B cell (primary cell): ENCODE data around the gene LDHB. TPM values are rescaled to one million over a fixed set of nuclear protein-coding genes. Genes with fewer than 3 reads are reported as not detected.

Experiments
- ATAC-seq: fragments of 200-7000 bp; cut with Tn5 transposase; one replicate; pipeline ENCODE4 v1.10.0; 2021; ENCODE audit warnings: low read depth, mild to moderate bottlenecking, moderate number of reproducible peaks, moderate library complexity
- CTCF ChIA-PET: fragments of 350-600 bp; sonication (Branson Sonifier 250); formaldehyde crosslinking; loops from one replicate; lab custom pipeline; 2021; ENCODE audit warnings: antibody characterized with exemption, inconsistent platforms; lab: Charles Lee
- POLR2A ChIA-PET: fragments of 350-600 bp; sonication (Branson Sonifier 250); formaldehyde crosslinking; loops from one replicate; lab custom pipeline; 2021; ENCODE audit warnings: antibody characterized with exemption; lab: Charles Lee
- DNase-seq: peaks from one replicate; pipeline ENCODE4 v3.0.0; 2013
- H2AFZ ChIP-seq: 2 replicates; pipeline ENCODE4 v1.6.1; 2012; ENCODE audit warnings: mild to moderate bottlenecking, low read depth, low read length; ENCODE audit not compliant: insufficient read depth, poor library complexity, severe bottlenecking
- H3K27ac ChIP-seq, 2 donors: 1 replicate in 1 of 2; 2 replicates in 1 of 2; pipeline ENCODE4 v1.5.1; 2012 to 2013; ENCODE audit warnings: low read length in 2 of 2, mild to moderate bottlenecking in 2 of 2, moderate library complexity in 1 of 2
- H3K27me3 ChIP-seq, 4 experiments: fragments of 200-600 bp in 1 of 4; sonication (generic) in 1 of 4; replicated peaks in 1 of 4; 1 replicate in 2 of 4; 2 replicates in 2 of 4; pipeline versions ENCODE4 v1.6.1 to v1.7.0; 2013 to 2016; ENCODE audit warnings: low read length in 3 of 4, mild to moderate bottlenecking in 2 of 4, mixed read lengths in 1 of 4, moderate library complexity in 1 of 4; ENCODE audit not compliant: insufficient read depth in 4 of 4, control insufficient read depth in 3 of 4; ENCODE audit errors: control extremely low read depth in 1 of 4
- H3K36me3 ChIP-seq, 2 experiments: replicated peaks in 1 of 2; 1 replicate in 1 of 2; 2 replicates in 1 of 2; pipeline versions ENCODE4 v1.6.1 to v1.7.1; 2013; ENCODE audit warnings: low read length in 1 of 2; ENCODE audit not compliant: insufficient read depth in 2 of 2, control insufficient read depth in 1 of 2; ENCODE audit errors: control extremely low read depth in 1 of 2, extremely low read depth in 1 of 2
- H3K4me1 ChIP-seq, 2 donors: fragments of 200-600 bp in 1 of 2; sonication (generic) in 1 of 2; 1 replicate in 1 of 2; 2 replicates in 1 of 2; pipeline versions ENCODE4 v1.5.1 to v1.6.1; 2013 to 2017; ENCODE audit warnings: low read length in 2 of 2; ENCODE audit not compliant: control insufficient read depth in 2 of 2, insufficient read depth in 2 of 2
- H3K4me2 ChIP-seq: replicated peaks from 2 replicates; pipeline ENCODE3; 2012; ENCODE audit warnings: mild to moderate bottlenecking, low read depth, low read length; ENCODE audit not compliant: poor library complexity, severe bottlenecking
- H3K4me3 ChIP-seq, 5 experiments: fragments of 200-600 bp in 1 of 5; sonication (generic) in 1 of 5; 1 replicate in 3 of 5; 2 replicates in 2 of 5; pipeline versions ENCODE4 v1.5.1 to v1.7.0; 2011 to 2016; ENCODE audit warnings: low read length in 4 of 5, mild to moderate bottlenecking in 4 of 5, low read depth in 2 of 5, control low read depth in 1 of 5, moderate library complexity in 1 of 5; ENCODE audit not compliant: insufficient read depth in 1 of 5; ENCODE audit errors: control extremely low read depth in 1 of 5, extremely low read depth in 1 of 5
- H3K79me2 ChIP-seq: fragments of 200-600 bp; sonication (generic); one replicate; pipeline ENCODE4 v1.6.0; 2016; ENCODE audit warnings: low read length; ENCODE audit not compliant: control insufficient read depth, insufficient read depth
- H3K9ac ChIP-seq: fragments of 200-600 bp; sonication (generic); 2 replicates; pipeline ENCODE4 v1.6.1; 2017; ENCODE audit warnings: mild to moderate bottlenecking, low read length, moderate library complexity
- H3K9me3 ChIP-seq, 3 donors: one replicate each; pipeline versions ENCODE4 v1.6.1 to v1.7.1; 2013; ENCODE audit warnings: low read length in 2 of 3; ENCODE audit not compliant: control insufficient read depth in 2 of 3, insufficient read depth in 1 of 3; ENCODE audit errors: control extremely low read depth in 1 of 3
- H4K20me1 ChIP-seq: 2 replicates; pipeline ENCODE4 v1.6.0; 2012; ENCODE audit warnings: mild to moderate bottlenecking, low read length; ENCODE audit not compliant: insufficient read depth, control insufficient read depth, poor library complexity, severe bottlenecking
- H3K27ac Mint-ChIP-seq: one replicate; pipeline ENCODE4 v1.8.0; 2021; ENCODE audit warnings: mixed read lengths
- H3K27me3 Mint-ChIP-seq: one replicate; pipeline ENCODE4 v1.8.0; 2021; ENCODE audit warnings: mixed read lengths
- H3K4me1 Mint-ChIP-seq: one replicate; pipeline ENCODE4 v1.8.0; 2021; ENCODE audit warnings: mixed read lengths
- H3K4me3 Mint-ChIP-seq: one replicate; pipeline ENCODE4 v1.8.0; 2021; ENCODE audit warnings: mixed read lengths
- H3K9me3 Mint-ChIP-seq: one replicate; pipeline ENCODE4 v1.8.0; 2022; ENCODE audit warnings: mixed read lengths; ENCODE audit not compliant: insufficient read depth
- CTCF ChIP-seq: fragments of 200-600 bp; IDR thresholded peaks from one replicate; pipeline ENCODE4 v1.8.0; 2022; ENCODE audit warnings: antibody characterized with exemption, mild to moderate bottlenecking
- EZH2 ChIP-seq: IDR thresholded peaks from 2 replicates; pipeline ENCODE4 v1.6.1; 2012; ENCODE audit warnings: borderline replicate concordance, low read depth, mild to moderate bottlenecking, moderate library complexity, low read length; ENCODE audit not compliant: insufficient read depth, poor library complexity, severe bottlenecking
- WGBS: methylation state at CpG from one replicate; pipeline ENCODE4 v1.1.5; 2013; ENCODE audit warnings: missing lambda C conversion rate; ENCODE audit not compliant: insufficient coverage; 5-methylcytosine and 5-hydroxymethylcytosine counted together
- intact Hi-C: fragments of 100-400 bp; cut with micrococcal nuclease; formaldehyde crosslinking; loops from one replicate; pipeline ENCODE4 v1.10.0; 2022
- polyA plus RNA-seq: library from polyadenylated mRNA; depleted of rRNA; stranded (reverse); fragments of >200 nt; gene quantifications from 2 replicates; pipeline ENCODE4 v1.2.3, GENCODE V29; 2012
- total RNA-seq, 2 donors: library from RNA; stranded (reverse); fragments of 120-200 nt in 1 of 2; gene quantifications; 1 replicate in 1 of 2; 2 replicates in 1 of 2; pipeline versions ENCODE4 v1.2.3 to v1.2.4, GENCODE V29; 2013 to 2022

Gene LDHB
- total and polyA plus RNA-seq, 2 donors (not counting 1 experiment from before 2014, with no cell fraction given), result 63.2 to 161 TPM

GRCh38 chr12:21627924-21628323 lies 29.7 kb downstream of the LDHB start:
- no peaks in the 10 kb centered on the region for H3K27me3 ChIP-seq
- POLR2A ChIA-PET, result no interaction called here
- Mint-ChIP-seq H3K9me3 (no peaks in the 10 kb centered on the region), H3K27ac (no peak overlapping the region), H3K27me3 (no peaks in the 10 kb centered on the region), H3K4me3 (no peak overlapping the region), H3K4me1 (no peaks in the 10 kb centered on the region)
- no peak overlapping the region for H2AFZ ChIP-seq
- H3K4me1 ChIP-seq, result no peaks in the 10 kb centered on the region
- 86% methylated on average over 1 of the region's 2 CpGs for WGBS
- DNase-seq (no peak), ATAC-seq (no peak)
- no peaks in the 10 kb centered on the region for H4K20me1 ChIP-seq
- CTCF ChIA-PET, result no interaction called here
- no peak overlapping the region for H3K27ac ChIP-seq
- no peaks in the 10 kb centered on the region for H3K9me3 ChIP-seq
- intact Hi-C loops, result no loop called here
- H3K4me3 ChIP-seq, result no peak overlapping the region
- H3K9ac ChIP-seq, result no peak overlapping the region
- H3K4me2 ChIP-seq, result no peak overlapping the region
- no peaks in the 10 kb centered on the region for H3K36me3 ChIP-seq
- TF ChIP-seq EZH2, result no peak
- no peak for TF ChIP-seq CTCF
- no peaks in the 10 kb centered on the region for H3K79me2 ChIP-seq

- ChIA-PET POLR2A (no interaction called here), CTCF (no interaction called here)
- intact Hi-C loops, result no loop called here
- Histone ChIP-seq H3K9me3 (no peaks in the 10 kb centered on the region), H2AFZ (no peak overlapping the region), H4K20me1 (no peaks in the 10 kb centered on the region), H3K4me3 (no peak overlapping the region), H3K9ac (no peak overlapping the region), H3K4me1 (no peaks in the 10 kb centered on the region), H3K36me3 (no peaks in the 10 kb centered on the region), H3K4me2 (no peak overlapping the region), H3K79me2 (no peaks in the 10 kb centered on the region), H3K27me3 (no peaks in the 10 kb centered on the region), H3K27ac (no peak overlapping the region)
- Mint-ChIP-seq H3K27ac (no peak overlapping the region), H3K9me3 (no peaks in the 10 kb centered on the region), H3K4me3 (no peak overlapping the region), H3K4me1 (peaks cover 10% of the 10 kb centered on the region), H3K27me3 (peaks cover 4% of the 10 kb centered on the region)
- no peak for DNase-seq
- TF ChIP-seq EZH2, result no peak
- no peak for TF ChIP-seq CTCF
- ATAC-seq, result no peak
Observed at GRCh38 chr12:21618566-21618965, 39.1 kb downstream of the LDHB start.
